Measurements from ENCODE around the gene TRMT112.

TRMT112 gene

DNA sequence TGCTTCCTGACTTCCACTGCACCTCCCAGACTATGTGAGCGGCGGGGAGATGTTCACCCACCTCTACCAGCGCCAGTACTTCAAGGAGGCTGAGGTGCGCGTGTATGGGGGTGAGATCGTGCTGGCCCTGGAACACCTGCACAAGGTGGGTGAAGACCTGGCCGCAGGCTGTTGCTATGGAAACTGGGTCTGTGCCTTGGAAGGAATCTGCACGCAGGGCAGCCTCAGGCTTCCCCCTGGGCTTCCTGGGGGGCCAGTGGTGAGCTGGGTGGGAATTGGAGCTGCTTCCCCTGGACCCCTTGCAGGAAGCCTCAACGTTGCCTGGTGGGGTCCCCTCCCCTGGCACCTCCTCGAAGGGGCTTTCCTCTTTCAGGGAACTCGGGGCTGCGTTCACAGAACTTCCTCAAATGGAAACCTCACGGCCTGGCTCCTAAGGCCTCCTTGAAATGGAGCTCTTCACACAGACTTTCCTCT, 43.1 kb upstream of the TRMT112 start:
- Histone ChIP-seq H3K36me3 (ENCODE audit: insufficient read depth, low read length) (peaks cover 39% of the 10 kb centered on the region), H3K4me3 (ENCODE audit: low read depth, low read length, poor library complexity, severe bottlenecking) (peak overlapping the region; percentile 71), H3F3A (ENCODE audit: insufficient read depth, low read length) (no peaks in the 10 kb centered on the region), H3K4me2 (ENCODE audit: low read length) (peak overlapping the region; percentile 88; the same call in 1 of the 2 replicates), H3K9me2 (ENCODE audit: low read depth, low read length) (no peaks in the 10 kb centered on the region), H3K27ac (ENCODE audit: low read depth, low read length, poor library complexity, severe bottlenecking) (no peak overlapping the region), H3K27me3 (ENCODE audit: insufficient read depth, low read length) (no peaks in the 10 kb centered on the region), H3K4me1 (ENCODE audit: insufficient read depth, low read length, severe bottlenecking) (peaks cover 26% of the 10 kb centered on the region), H3K9me3 (ENCODE audit: low read length) (no peaks in the 10 kb centered on the region), H2AFZ (ENCODE audit: low read length) (no peak overlapping the region), H4K20me1 (ENCODE audit: insufficient read depth, low read length) (no peaks in the 10 kb centered on the region), H3K79me2 (ENCODE audit: insufficient read depth, low read length) (no peaks in the 10 kb centered on the region), H3K9ac (ENCODE audit: low read length) (no peak overlapping the region; the same call in 1 of the 2 replicates)
- TF ChIP-seq EZH2 (IDR thresholded peaks at IDR 0.05; ENCODE audit: borderline replicate concordance, low read length): no peak

DNA sequence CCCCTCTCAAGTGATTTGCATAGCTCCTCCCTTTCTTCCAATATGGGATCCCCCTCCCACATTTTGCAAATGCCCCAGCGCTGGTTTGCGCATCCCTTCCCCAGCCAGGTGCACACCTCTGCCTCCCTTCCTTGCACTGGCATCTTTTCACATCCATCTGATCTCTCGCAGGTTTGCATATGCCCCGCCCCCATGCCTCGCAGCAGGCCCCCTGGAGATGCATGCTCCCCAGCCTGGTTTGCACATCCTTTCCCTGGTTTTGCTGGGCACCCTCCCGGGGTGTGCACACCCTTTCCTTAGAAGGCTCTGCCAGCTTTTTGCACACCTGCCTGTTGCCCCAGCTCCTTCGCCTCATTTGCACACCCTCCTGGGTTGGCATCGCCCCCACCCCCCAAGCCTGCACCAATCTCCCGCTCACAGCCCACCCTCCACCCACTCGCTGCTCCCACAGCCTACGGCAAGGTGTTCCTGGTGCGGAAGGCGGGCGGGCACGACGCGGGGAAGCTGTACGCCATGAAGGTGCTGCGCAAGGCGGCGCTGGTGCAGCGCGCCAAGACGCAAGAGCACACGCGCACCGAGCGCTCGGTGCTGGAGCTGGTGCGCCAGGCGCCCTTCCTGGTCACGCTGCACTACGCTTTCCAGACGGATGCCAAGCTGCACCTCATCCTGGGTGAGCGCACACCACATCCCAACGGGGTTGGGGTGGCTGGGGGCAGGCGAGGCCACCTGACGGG, 42.5 kb upstream of the TRMT112 start:
- TF ChIP-seq EZH2 (IDR thresholded peaks at IDR 0.05; ENCODE audit: borderline replicate concordance, low read length): no peak
- TF ChIP-seq, protein P1, sequence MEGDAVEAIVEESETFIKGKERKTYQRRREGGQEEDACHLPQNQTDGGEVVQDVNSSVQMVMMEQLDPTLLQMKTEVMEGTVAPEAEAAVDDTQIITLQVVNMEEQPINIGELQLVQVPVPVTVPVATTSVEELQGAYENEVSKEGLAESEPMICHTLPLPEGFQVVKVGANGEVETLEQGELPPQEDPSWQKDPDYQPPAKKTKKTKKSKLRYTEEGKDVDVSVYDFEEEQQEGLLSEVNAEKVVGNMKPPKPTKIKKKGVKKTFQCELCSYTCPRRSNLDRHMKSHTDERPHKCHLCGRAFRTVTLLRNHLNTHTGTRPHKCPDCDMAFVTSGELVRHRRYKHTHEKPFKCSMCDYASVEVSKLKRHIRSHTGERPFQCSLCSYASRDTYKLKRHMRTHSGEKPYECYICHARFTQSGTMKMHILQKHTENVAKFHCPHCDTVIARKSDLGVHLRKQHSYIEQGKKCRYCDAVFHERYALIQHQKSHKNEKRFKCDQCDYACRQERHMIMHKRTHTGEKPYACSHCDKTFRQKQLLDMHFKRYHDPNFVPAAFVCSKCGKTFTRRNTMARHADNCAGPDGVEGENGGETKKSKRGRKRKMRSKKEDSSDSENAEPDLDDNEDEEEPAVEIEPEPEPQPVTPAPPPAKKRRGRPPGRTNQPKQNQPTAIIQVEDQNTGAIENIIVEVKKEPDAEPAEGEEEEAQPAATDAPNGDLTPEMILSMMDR (IDR thresholded peaks at IDR 0.05; ENCODE audit: low read length): peak; percentile 42; the same call in 1 of the 2 replicates
- Histone ChIP-seq H3K79me2 (ENCODE audit: insufficient read depth, low read length) (no peaks in the 10 kb centered on the region), H3K27ac (ENCODE audit: low read depth, low read length, poor library complexity, severe bottlenecking) (peak overlapping the region; percentile 50), H3K9me3 (ENCODE audit: low read length) (no peaks in the 10 kb centered on the region), H3F3A (ENCODE audit: insufficient read depth, low read length) (no peaks in the 10 kb centered on the region), H3K36me3 (ENCODE audit: insufficient read depth, low read length) (peaks cover 35% of the 10 kb centered on the region), H3K9ac (ENCODE audit: low read length) (peak overlapping the region; percentile 80), H3K4me3 (ENCODE audit: low read depth, low read length, poor library complexity, severe bottlenecking) (peak overlapping the region; percentile 71), H3K27me3 (ENCODE audit: insufficient read depth, low read length) (no peaks in the 10 kb centered on the region), H3K4me2 (ENCODE audit: low read length) (peak overlapping the region; percentile 88), H3K4me1 (ENCODE audit: insufficient read depth, low read length, severe bottlenecking) (peaks cover 26% of the 10 kb centered on the region), H4K20me1 (ENCODE audit: insufficient read depth, low read length) (no peaks in the 10 kb centered on the region), H3K9me2 (ENCODE audit: low read depth, low read length) (no peaks in the 10 kb centered on the region), H2AFZ (ENCODE audit: low read length) (no peak overlapping the region)

DNA sequence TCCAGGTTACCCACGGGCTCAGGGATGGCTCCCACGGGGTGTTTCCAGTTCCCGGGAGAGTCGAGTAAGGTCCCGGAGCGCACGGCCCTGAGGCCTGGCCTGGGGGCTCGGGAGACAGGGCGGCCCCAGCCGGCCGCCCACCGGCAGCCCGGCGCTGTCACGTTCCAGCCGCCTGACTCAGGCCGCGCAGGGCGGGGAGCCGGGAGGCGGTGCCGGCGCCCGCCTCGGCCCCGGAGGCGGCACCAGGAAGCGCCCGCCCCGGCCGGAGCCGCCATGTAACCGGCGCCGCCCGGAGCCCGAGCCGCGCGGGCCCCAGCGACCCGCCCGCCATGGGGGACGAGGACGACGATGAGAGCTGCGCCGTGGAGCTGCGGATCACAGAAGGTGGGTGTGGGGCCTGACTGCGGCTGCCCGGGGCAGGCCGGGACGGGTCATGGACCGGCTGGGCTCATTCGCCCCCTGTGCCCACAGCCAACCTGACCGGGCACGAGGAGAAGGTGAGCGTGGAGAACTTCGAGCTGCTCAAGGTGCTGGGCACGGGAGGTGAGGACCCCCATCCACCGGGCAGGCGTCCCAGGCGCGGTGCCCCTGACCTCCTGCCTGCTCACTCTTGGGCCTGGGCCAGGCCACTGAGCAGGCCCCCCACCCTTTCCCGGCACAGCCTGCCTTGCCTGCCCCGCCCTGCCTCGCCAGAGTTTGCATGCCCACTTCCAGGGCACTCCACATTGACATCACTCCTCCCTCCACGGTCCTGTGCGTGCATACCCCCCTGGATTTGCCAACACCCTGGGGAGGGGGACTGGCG, 41.8 kb upstream of the TRMT112 start, which contains the start of gene RPS6KA4:
RPS6KA4 (plus strand) TSS at position 256 of the 805 bp plus-strand sequence; CDS start at position 330, 74 bp downstream.
- no peaks in the 10 kb centered on the region for H3F3A ChIP-seq (ENCODE audit: insufficient read depth, low read length)
- H3K27me3 ChIP-seq (ENCODE audit: insufficient read depth, low read length): no peaks in the 10 kb centered on the region
- peaks cover 26% of the 10 kb centered on the region for H3K4me1 ChIP-seq (ENCODE audit: insufficient read depth, low read length, severe bottlenecking)
- peak within 1 kb of the TSS; percentile 80 for H3K9ac ChIP-seq (ENCODE audit: low read length)
- no peak within 1 kb of the TSS for H2AFZ ChIP-seq (ENCODE audit: low read length)
- TF ChIP-seq, protein P1 (IDR thresholded peaks at IDR 0.05; ENCODE audit: low read length): no peak
- TF ChIP-seq EZH2 (IDR thresholded peaks at IDR 0.05; ENCODE audit: borderline replicate concordance, low read length): no peak
- no peaks in the 10 kb centered on the region for H3K79me2 ChIP-seq (ENCODE audit: insufficient read depth, low read length)
- H3K9me3 ChIP-seq (ENCODE audit: low read length): no peaks in the 10 kb centered on the region
- peak within 1 kb of the TSS; percentile 71 for H3K4me3 ChIP-seq (ENCODE audit: low read depth, low read length, poor library complexity, severe bottlenecking)
- no peaks in the 10 kb centered on the region for H3K9me2 ChIP-seq (ENCODE audit: low read depth, low read length)
- peak within 1 kb of the TSS; percentile 88 for H3K4me2 ChIP-seq (ENCODE audit: low read length)
- peaks cover 35% of the 10 kb centered on the region; the same call in 1 of the 2 replicates for H3K36me3 ChIP-seq (ENCODE audit: insufficient read depth, low read length)
- no peaks in the 10 kb centered on the region for H4K20me1 ChIP-seq (ENCODE audit: insufficient read depth, low read length)
- H3K27ac ChIP-seq (ENCODE audit: low read depth, low read length, poor library complexity, severe bottlenecking): peak within 1 kb of the TSS; percentile 50
